ENCODE measurements around the gene HECTD4. TPM values are rescaled to one million over a fixed set of nuclear protein-coding genes. Genes with fewer than 3 reads are reported as not detected.

Gene HECTD4
- total RNA-seq, 1 donor from 2014 or later: 22.7 TPM

DNA sequence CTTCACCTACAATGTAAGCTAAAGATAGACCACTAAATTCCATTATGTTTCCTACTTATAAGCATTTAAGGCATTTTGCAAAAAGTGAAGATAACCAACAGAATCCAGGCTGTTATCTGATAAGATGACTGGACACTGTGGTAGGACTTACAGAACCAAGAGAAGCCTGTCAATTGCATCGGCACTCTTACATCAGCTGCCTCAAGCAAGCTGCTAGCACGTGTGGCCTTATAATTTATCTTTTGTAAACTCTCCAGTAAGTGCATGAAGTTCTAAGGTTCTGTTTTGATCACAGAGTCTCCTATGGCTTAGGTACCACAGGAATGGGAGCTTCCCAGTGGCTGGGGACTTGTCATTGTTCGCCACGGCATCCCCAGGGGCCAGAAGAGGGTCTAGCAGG lies 168.2 kb downstream of the HECTD4 start:
- H3K4me3 ChIP-seq (ENCODE audit: low read depth, low read length): no peak overlapping the region
- H3K27me3 ChIP-seq (ENCODE audit: control insufficient read depth, insufficient read depth, low read length): no peaks in the 10 kb centered on the region
- peaks cover 1% of the 10 kb centered on the region for H3K36me3 ChIP-seq (ENCODE audit: control insufficient read depth, insufficient read depth, low read length)
- TF ChIP-seq, protein P1, sequence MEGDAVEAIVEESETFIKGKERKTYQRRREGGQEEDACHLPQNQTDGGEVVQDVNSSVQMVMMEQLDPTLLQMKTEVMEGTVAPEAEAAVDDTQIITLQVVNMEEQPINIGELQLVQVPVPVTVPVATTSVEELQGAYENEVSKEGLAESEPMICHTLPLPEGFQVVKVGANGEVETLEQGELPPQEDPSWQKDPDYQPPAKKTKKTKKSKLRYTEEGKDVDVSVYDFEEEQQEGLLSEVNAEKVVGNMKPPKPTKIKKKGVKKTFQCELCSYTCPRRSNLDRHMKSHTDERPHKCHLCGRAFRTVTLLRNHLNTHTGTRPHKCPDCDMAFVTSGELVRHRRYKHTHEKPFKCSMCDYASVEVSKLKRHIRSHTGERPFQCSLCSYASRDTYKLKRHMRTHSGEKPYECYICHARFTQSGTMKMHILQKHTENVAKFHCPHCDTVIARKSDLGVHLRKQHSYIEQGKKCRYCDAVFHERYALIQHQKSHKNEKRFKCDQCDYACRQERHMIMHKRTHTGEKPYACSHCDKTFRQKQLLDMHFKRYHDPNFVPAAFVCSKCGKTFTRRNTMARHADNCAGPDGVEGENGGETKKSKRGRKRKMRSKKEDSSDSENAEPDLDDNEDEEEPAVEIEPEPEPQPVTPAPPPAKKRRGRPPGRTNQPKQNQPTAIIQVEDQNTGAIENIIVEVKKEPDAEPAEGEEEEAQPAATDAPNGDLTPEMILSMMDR (IDR thresholded peaks at IDR 0.05; ENCODE audit: insufficient read depth, low read length, poor library complexity, severe bottlenecking): no peak
- DNase-seq (ENCODE audit: low read depth): no peak

DNA sequence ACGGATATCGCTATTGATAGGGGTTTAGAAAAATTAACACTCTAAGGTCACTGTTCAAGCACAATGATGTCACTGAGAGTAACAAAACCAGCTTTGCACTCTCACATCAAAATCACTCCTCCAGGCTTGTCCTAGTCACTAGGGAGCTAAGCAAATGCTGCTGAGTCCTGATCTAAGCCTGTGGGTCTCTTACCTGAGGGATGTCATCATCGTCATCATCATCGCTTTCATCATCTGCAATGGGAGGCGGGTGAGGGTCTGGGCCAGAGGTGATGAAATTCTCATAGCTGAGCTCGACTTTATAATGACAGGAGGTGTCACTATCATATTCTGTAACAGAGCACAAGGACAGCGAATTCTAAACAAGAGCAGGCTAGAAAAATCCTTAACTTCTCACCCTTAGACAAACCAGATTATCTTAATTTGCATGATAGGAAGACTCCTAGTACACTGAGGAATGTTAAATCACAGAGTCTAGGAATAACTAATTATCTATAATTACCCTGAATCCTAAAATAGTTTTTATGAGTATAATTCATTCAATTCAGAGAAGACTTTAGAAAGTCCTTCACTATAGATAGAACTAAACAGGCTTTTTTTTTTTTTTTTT lies 173.8 kb downstream of the HECTD4 start:
- TF ChIP-seq, protein P1 (IDR thresholded peaks at IDR 0.05; ENCODE audit: insufficient read depth, low read length, poor library complexity, severe bottlenecking): no peak
- Histone ChIP-seq H3K36me3 (ENCODE audit: control insufficient read depth, insufficient read depth, low read length) (peaks cover 1% of the 10 kb centered on the region), H3K27me3 (ENCODE audit: control insufficient read depth, insufficient read depth, low read length) (no peaks in the 10 kb centered on the region), H3K4me3 (ENCODE audit: low read depth, low read length) (no peak overlapping the region)
- DNase-seq (ENCODE audit: low read depth): no peak

DNA sequence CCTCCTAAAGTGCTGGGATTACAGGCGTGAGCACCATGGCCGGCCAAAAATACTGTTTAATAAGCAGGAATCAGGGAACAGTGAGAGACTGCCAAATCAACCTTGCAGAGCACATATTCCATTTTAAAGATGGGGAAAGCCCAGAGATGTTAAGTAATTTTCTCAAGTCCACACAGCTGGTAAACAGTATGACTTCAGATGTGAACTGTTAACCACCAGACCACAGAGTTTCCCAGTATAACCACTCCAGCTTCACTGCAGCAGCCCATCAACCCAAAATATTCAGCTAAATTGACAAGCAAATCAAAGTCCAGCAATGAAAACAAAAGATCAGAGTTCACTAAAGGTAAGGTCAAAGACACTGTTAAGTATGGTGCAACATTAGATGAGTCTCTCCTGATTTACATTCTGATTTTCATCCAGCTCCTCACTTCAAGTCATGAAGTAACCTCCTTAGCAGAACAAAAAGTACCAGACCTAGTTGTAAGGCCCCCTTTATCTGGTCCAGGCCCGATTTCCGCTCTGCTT lies 174.8 kb downstream of the HECTD4 start:
- DNase-seq (ENCODE audit: low read depth): no peak
- TF ChIP-seq, protein P1 (IDR thresholded peaks at IDR 0.05; ENCODE audit: insufficient read depth, low read length, poor library complexity, severe bottlenecking): no peak
- Histone ChIP-seq H3K27me3 (ENCODE audit: control insufficient read depth, insufficient read depth, low read length) (no peaks in the 10 kb centered on the region), H3K36me3 (ENCODE audit: control insufficient read depth, insufficient read depth, low read length) (peaks cover 1% of the 10 kb centered on the region), H3K4me3 (ENCODE audit: low read depth, low read length) (no peak overlapping the region)

DNA sequence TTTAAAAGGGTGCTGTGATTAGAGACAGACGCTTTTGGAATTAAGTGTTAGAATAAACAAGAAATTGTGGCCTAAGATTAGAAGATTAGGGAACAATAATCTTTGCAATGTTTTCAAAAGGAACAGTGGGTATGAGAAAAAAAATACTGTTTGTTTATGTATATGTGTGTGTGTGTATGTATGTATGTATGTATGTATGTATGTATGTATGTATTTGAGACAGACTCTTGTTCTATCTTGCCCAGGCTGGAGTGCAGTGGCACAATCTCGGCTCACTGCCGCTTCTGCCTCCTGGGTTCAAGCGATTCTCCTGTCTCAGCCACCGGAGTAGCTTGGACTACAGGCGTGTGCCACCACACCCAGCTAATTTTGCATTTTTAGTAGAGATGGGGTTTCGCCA lies 175.3 kb downstream of the HECTD4 start:
- Histone ChIP-seq H3K27me3 (ENCODE audit: control insufficient read depth, insufficient read depth, low read length) (no peaks in the 10 kb centered on the region), H3K36me3 (ENCODE audit: control insufficient read depth, insufficient read depth, low read length) (peaks cover 1% of the 10 kb centered on the region), H3K4me3 (ENCODE audit: low read depth, low read length) (no peak overlapping the region)
- TF ChIP-seq, protein P1 (IDR thresholded peaks at IDR 0.05; ENCODE audit: insufficient read depth, low read length, poor library complexity, severe bottlenecking): no peak
- no peak for DNase-seq (ENCODE audit: low read depth)

DNA sequence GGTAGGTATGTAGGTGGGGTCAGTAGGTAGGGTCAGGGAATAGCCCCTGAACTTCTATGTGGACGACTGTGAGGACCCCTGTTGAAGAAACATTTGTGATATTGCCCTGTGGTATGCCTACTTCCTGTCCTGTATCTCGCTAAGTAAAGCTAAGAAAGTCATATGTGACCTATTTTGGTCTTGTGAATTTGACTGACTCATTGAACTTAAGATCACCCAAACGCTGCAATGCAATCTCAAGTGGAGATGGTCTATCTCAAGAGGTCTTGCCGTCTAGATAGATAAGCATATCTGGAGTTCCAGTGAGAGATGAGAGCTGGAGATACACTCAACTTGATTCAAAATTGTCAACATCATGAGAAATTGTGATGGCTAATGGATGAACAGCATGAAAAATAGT lies 183.1 kb downstream of the HECTD4 start:
- H3K4me3 ChIP-seq (ENCODE audit: low read depth, low read length): no peak overlapping the region
- no peaks in the 10 kb centered on the region for H3K27me3 ChIP-seq (ENCODE audit: control insufficient read depth, insufficient read depth, low read length)
- TF ChIP-seq, protein P1 (IDR thresholded peaks at IDR 0.05; ENCODE audit: insufficient read depth, low read length, poor library complexity, severe bottlenecking): no peak
- H3K36me3 ChIP-seq (ENCODE audit: control insufficient read depth, insufficient read depth, low read length): peaks cover 2% of the 10 kb centered on the region
- no peak for DNase-seq (ENCODE audit: low read depth)
